PC-3 (cell line): ENCODE results near the gene AFF1.

Source experiments
- EZH2 ChIP-seq: fragments of 300-600 bp; sonication (generic); IDR thresholded peaks from one replicate; pipeline ENCODE4 v1.6.1; 2017; ENCODE audit warnings: antibody characterized with exemption, mild to moderate bottlenecking, low read length; ENCODE audit not compliant: unreplicated experiment
- TF ChIP-seq, protein P1 (sequence below): fragments of 300-600 bp; sonication (generic); conservative IDR thresholded peaks from 2 replicates; pipeline ENCODE4 v1.5.1; 2017; ENCODE audit warnings: antibody characterized with exemption, low read depth, mild to moderate bottlenecking, low read length

DNA sequence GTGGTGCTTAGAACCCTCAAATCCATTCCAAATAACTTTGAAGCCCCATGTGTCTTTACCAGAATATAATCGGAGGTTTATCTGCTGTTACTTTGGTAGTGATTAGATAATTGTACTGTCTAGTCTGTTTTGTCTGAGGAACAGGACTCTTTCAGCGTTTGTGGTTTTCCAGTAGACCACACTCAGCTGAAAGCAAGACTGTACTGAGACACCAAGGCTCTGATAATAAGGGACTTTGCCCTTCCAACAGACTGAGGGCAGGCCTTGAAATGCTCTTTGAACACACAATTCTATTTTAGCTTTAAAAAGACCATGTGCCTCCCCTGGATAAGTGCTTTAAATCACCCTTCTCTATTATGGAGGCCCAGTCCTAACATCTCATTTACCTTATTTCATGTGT lies 209.5 kb downstream of the AFF1 start:
- TF ChIP-seq, protein P1, sequence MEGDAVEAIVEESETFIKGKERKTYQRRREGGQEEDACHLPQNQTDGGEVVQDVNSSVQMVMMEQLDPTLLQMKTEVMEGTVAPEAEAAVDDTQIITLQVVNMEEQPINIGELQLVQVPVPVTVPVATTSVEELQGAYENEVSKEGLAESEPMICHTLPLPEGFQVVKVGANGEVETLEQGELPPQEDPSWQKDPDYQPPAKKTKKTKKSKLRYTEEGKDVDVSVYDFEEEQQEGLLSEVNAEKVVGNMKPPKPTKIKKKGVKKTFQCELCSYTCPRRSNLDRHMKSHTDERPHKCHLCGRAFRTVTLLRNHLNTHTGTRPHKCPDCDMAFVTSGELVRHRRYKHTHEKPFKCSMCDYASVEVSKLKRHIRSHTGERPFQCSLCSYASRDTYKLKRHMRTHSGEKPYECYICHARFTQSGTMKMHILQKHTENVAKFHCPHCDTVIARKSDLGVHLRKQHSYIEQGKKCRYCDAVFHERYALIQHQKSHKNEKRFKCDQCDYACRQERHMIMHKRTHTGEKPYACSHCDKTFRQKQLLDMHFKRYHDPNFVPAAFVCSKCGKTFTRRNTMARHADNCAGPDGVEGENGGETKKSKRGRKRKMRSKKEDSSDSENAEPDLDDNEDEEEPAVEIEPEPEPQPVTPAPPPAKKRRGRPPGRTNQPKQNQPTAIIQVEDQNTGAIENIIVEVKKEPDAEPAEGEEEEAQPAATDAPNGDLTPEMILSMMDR = no peak
- TF ChIP-seq EZH2 = no peak
